ENCODE measurements around the gene CCDC43. TPM values are rescaled to one million over a fixed set of nuclear protein-coding genes. Genes with fewer than 3 reads are reported as not detected.
"Not testable (repeated sequence)": the region's sequence is repeated elsewhere in the genome, so short reads cannot be mapped to it uniquely, and the experiment has no call there.

Gene CCDC43
- polyA plus RNA-seq, 1 donor: 31.4 TPM

DNA sequence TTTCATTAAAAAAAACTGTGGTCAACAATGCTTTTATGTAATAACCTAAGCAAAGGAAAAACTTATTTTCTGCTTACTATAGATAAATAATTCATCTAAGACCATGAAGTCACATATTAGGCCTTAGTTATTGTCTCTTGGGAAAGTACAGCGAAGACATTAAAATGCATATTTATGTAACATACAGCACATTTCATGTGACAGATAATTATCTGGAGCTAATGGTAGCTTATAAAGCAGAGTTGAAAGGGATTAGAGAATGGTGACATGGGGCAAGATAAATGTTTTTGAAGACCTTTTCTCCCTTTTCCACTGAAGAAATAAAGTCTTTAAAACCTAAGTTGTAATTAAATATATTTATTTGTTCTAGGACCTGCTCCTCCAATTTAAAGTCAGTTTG is 23.6 kb downstream of the CCDC43 start:
- no peak for DNase-seq

DNA sequence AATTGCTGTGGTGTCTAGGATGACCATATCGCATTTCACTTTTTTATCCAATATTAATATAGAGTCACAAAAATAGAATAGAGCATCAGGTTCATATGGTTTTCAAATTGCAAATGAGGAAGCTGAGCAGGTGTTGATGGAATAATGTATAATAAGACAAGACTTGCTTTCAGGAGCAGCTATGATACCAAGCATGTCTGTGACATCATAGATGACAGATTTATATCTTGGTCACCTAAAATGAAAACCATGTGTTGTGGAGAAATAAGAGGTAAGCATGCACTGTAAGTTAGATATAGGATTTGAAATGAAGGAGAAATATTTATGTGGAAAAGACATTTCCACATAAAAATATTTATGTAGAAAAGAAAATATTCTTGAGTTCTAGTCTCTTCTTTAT is 24.7 kb downstream of the CCDC43 start:
- DNase-seq: no peak

DNA sequence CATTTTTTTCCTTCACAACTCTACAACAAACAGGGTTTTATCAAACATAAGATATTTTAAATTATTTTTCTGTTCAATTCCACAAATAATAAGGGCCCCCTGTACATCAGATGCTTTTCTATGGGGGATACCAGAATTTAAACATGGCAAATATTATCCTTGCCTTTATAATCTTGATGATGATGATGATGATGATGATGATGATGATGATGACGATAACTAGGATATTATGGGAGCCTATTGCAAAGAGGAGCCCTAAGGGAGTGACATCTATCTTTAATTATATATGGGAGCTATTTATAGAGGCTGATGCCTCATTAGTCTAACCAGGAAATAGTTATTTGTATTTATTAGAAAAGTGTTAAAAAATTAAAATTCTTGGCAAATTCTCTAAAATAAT is 26.5 kb downstream of the CCDC43 start:
- no peak for DNase-seq

DNA sequence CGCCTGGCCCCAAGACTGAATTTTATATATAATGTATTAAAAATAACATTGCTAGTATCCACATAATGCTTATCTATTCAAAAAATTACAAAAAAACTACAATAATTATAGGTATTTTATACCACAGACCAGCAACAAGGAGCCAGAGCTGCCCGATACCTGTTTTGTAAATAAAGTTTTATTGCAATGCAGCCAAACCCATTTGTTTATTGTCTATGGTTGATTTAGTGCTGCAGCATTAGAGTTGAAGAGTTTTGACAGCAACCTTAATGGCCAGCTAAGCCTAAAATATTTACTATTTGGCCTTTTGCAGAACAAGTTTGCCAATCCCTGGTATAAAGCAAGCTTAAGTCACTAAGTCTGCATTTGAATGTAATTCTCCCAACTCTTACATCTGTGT is 27.7 kb downstream of the CCDC43 start:
- no peak for DNase-seq

DNA sequence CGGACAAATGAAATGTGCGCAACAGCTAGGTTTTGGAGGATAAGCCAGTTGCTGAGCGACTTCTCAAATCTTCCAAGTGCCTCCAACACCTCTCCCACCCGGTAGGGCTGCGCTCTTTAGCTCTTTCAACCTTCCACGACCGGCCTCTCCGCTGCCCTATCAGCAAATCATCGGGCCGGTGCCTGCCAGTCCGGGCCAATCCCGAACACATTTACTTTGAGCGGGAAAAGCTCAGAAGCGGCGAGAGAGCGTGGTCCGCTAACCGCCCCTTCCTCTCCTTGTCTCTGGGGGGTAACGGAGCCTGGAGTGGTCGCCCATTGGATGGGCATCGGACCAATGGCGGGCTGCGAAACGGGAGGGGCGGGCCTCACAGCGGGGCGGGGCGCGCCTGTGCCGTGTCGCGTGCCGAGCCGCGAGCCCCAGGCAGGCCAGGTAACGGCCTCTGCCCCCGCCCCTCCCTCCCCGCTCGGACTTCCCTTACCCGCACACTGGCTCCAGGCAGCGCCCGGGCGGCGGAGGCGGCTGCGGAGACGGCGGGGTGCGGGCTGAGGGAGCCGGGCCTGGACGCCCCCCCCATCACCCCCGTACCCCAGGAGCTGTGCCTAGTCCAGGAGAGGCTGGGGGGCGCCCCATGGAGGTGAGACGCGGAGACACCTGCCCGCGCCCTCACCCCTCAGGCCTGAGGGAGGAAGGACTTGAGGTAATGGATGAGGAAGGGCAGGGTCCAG is 33.4 kb downstream of the CCDC43 start, which contains the start of gene MEIOC:
MEIOC (plus strand) TSS at position 486 of the 728 bp plus-strand sequence; CDS start at position 632, 146 bp downstream.
- no peak for DNase-seq

DNA sequence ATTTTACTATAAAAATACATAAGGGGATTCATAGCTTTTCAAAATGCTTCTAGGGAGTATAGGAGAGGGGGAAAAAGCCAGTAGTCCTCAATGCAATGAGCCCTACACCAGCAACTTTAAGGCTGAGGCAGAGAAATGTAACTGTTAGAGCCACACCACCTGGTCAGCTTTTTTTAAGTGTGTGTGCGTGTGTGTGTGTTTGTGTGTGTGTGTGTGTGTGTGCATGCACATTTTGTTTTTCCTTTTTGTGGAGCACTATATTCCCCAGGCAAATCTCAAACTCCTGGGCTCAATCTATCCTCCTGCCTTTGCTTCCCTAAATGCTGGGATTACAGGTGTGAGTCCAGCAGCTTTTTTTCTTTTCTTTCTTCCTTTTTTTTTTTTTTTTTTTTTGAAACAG is 35.6 kb downstream of the CCDC43 start:
- no peak for DNase-seq

DNA sequence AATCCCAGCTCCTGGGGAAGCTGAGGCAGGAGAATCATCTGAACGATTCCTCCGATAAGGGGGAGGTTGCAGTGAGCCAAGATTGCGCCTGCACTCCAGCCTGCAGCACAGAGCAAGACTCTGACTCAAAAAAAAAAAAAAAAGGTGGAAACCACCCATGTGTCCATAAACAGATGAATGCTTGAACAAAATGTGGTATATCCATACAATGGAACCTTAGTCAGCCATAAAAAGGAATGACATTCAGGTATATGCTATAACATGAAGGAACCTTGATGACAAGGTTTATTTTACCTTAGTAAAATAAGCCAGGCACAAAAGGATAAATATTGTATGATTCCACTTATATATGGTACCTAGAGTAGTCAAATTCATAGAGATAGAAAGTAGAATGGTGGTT is 36.2 kb downstream of the CCDC43 start:
- no peak for DNase-seq

DNA sequence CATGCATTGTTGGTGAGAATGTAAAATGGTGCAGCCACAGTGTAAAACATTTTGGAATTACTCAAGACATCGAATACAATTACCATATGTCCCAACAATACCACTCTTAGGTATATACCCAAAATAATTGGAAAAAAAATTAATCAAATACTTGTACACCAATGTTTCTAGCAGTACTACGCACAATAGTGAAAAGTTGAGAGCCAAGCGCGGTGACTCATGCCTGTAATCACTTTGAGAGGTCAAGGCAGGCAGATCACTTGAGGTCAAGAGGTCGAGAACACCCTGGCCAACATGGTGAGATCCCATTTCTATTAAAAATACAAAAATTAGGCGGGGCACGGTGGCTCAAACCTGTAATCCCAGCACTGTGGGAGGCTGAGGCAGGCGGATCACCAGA is 36.8 kb downstream of the CCDC43 start:
- no peak for DNase-seq

DNA sequence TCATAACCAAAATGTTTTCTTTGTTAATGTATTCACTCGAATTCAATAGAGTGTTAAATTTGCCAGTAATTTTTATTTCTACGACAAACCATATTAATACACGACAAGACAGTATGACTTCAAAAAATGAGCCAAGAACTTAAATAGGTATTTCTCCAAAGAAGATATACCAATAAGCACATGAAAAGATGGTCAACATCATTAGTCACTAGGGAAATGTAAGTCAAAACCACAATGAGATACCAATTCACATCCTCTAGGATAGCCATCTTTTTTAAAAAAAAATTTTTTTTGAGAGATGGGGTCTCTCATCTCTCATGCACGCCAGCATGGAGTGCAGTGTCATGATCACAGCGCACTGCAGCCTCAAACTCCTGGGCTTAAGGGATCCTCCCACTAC is 38.3 kb downstream of the CCDC43 start:
- no peak for DNase-seq

DNA sequence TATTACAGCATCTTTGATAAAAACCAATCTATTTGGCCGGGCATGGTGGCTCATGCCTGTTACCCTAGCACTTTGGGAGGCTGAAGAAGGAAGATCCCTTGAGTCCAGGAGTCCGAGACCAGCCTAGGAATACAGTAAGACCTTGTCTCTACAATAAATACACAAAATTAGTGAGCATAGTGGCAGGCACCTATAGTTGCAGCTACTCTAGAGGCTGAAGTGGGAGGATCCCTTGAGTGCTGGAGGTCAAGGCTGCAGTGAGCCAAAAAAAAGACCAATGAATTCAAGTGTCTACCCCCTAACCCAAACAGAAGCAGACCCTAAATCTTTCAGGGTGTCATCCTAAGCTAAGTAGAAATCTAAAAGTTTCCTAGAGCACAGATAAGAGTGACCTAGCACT is 40.6 kb downstream of the CCDC43 start:
- DNase-seq: no peak

DNA sequence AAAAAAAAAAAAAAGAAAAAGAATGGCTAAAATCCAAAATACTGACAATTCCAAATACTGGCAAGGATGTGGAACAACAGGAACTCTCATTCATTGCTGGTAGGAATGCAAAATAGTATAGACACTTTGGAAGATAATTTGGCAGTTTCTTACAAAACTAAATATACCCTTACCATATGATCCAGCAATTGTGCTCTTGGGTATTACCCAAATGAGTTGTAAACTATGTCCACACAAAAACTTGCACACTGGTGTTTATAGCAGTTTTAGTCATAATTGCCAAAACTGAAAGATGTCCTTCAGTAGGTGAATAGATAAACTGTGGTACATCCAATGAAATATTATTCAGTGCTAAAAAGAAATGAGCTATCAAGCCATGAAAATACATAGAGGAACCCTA is 41.8 kb downstream of the CCDC43 start:
- no peak for DNase-seq

DNA sequence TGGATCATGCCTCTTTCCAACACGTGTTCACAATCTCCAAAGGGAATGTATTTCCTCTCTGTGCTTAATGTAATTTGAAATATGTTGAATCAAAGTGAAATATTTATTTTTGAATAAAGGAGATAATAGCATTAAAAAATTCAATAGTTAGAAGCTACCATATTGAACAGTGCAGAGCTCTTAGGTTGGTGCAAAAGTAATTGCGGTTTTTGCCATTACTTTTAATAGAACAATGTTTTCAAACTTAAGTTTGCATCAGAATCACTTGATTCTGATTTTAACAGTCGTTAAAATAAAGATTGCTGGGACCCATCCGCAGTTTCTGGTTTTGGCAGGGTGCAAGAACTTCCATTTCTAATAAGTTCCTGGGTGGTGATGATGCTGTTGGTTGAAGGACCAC is 43.3 kb downstream of the CCDC43 start:
- no peak for DNase-seq

DNA sequence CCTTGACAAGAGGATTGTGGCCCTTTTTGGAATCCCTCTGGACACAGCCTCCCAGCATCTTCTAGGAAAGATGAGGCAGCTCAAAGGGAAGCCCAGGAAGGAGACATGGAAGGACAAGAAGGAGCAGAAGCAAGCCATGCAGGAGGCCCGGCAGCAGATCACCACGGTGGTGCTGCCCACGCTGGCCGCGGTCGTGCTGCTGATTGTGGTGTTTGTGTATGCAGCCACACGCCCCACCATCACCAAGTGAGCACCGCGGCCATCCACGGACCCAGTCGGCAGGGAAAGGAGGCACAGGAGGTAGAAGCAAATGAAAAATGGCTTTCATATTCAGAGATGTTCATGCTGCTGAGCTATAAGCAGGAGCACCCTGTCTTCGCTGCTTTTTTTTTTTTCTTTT is 44.2 kb downstream of the CCDC43 start:
- no peak for DNase-seq

DNA sequence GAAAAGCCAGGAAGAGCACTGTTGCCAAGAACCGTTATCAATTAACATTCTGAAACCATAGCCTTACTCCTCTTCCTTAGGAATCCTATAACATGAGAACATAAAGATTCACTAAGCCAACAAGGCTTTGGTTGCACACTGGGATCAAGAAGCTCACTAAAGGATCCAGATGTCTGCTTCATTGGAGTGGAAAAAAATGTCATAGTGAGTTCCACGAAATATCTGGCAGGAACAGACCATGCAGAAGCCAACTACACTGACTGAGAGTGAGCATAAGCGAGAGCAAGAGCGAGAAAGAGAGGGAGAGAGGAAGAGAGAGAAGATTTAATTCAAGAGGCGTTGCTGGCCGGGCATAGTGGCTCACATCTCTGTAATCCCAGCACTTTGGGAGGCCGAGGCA is 46.7 kb downstream of the CCDC43 start:
- peak; percentile 89 for DNase-seq

DNA sequence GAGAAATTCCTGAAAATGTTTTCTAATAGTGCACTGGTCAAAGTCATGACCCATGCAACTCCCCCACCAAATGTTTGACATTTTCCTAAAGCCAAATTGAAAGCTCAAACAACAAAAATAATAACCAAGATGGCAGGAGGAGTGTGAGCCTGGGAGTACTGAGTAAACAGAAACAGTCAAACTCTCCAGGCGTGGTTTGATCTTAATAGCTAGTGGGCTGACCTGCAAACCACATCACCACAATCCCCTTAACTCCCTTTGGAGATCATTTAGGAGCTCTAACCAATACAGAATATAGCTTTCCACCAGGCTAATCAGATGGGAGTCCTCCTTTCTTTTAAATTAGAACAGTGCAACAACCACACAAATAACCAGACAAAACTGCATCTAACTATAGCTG is 52.5 kb downstream of the CCDC43 start:
- no peak for DNase-seq

DNA sequence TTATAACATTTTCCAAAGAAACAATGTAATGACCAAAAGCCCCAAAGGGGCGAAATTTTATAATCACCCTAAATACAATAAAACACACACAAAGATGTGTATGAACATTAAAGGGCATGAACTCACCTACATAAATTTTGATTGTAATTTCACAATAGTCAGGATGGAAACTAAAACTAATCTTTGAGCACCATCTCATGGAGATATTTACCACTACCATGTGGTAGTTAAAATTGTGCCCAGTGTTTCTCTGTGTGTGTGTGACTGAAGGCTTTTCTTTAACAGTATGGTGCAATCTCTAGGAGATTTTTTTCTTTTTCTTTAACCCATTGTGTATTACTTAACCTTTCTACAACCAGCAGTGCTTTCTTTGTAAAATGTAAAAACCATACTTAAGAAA is 53.0 kb downstream of the CCDC43 start:
- DNase-seq: no peak

DNA sequence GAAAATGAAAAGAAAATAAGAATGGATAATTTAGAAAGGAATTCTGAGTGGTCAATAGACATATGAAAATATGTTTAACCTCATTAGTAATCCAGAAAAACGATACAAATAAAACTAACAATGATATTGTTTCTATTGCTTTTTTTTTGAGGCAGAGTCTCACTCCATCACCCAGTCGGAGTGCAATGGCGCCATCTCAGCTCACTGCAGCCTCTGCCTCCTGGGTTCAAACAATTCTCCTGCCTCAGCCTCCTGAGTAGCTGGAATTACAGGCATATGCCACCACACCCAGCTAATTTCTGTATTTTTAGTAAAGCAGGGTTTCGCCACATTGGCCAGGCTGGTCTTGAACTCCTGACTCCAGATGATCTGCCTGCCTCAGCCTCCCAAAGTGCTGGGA is 55.2 kb downstream of the CCDC43 start:
- not testable (repeated sequence) for DNase-seq

DNA sequence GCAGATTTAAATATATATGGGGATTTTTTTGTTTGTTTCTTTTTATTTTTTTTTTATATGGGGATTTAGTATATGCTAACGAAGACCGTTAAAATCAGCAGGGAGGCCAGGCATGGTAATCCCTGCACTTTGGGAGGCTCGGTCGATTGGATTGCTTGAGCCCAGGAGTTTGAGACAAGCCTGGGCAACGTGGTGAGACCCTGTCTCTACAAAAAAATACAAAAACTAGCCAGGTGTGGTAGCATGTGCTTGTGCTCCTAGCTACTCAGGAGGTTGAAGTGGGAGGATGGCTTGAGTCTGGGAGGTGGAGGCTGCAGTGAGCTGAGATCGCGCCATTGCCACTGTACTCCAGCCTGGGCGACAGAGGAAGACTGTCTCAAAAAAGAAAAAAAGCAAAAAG is 55.6 kb downstream of the CCDC43 start:
- no peak for DNase-seq

DNA sequence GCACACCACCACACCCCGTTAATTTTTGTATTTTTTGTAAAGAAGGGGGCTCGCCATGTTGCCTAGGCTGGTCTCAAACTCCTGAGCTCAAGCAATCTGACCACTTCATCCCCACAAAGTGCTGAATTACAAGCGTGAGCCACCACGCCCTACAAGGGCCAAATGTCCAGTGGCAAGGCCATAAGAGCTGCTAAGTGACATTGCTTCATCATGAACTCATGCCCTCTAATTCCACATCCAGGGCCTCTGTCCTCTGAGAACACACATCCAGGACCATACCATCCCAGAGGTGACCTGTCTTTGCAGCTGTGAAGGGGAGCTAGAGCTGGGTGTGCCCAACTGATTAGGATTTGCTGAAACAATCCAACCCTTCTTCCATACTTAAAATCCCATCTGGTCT is 58.9 kb downstream of the CCDC43 start:
- no peak for DNase-seq

DNA sequence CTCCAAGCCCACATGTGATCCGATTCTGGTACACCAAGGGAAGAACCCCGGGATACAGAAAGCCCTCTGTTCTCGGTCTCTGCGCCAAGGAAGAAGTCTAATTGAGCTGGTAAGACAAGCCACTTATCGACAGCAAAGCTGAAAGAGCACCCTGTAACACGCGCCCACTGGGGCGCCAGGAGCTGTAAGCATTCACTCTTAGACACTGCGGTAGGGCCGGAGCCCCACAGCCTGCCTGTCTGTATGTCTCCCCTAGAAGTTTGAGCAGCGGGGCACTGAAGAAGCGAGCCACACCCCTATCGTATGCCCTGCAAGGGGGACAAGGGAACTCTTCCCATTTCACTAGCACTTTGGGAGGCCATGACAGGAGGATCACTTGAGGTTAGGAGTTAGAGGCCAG is 60.3 kb downstream of the CCDC43 start:
- no peak for DNase-seq

DNA sequence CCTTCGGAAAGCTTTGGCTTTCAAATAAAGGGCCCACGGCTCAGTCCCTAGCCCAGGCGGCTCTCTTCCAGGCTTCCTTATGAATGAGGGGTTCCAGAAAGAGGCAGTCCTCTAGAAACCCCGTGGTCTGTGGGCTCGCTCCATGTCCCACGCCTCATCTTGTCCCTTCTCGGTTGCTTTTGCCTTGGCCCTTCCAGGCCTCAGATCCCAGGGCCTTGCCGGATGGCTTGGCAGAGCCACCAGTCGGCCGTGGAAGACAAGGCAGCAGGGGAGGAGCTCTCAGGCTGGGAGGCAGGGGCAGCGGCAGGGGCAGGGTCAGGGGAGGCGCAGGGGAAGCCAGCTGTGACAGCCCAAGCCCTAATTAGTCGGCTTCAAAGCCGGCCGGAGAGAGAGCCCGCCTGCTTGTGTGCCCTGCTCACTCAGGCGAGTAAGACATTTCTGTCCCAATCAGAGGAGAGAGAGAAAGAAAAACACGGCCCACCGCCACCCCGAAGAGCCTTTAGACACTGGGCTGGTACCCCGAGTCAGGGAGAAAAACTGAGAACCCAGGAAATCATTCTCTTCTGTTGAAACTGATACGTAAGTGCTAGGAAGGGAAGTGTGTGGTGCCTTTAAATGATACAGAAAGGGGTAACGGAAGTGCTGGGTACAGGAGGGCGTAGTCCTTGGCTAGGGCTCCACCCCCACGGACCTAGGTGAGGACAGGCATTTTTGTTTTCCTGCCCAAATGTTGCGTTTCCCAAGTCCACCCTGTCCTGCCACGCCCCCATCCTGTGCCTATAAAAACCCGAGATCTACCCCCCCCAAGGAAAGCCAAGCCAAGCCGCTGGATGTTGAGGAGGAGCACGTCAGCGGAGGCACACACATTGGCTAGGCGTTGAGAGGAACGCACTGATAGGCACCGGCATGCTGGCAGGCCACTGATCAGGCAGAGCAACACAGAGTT is 61.1 kb downstream of the CCDC43 start:
- no peak for DNase-seq

DNA sequence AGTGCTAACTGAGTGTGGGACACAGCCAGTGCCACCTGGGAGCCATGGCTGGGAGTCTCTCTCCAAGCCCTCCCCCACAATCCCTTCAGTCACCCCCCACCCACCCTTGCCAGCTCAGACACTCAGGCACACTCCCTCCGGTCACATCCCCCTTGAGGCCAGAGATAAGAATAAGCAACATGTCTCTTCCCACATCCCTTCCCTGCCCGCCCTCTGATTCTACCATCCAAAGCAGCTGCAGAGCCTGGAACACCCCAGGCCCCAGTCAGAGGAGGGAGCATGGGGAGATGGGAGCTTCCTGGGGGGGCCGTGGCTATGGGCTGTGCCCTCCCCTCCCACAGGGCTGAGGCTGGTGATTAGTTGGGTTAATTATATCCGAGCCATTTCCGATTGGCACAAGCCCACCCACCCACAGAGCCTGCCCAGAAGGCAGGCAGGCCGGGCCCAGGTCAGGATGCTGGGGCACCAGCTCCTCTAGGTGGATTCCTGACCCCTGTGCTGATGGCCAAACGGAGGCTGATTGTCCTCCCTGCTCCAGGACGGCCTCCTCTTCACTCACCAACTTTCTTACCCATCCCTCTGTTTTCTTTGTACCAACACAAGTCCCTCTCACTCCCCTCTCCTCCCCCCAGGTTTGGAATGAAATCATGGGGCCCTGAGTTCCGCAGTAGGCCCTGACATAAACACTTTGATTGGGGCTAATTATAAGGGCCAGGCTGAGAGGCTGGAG is 61.9 kb downstream of the CCDC43 start:
- DNase-seq: no peak
